Endothelial cell of umbilical vein (primary cell): Measurements from ENCODE around the gene MYO18A. TPM values are rescaled to one million over a fixed set of nuclear protein-coding genes. Genes with fewer than 3 reads are reported as not detected.

Experiments used
- BruUV-seq: library from RNA; stranded (reverse); fragments of 400-500 nt; replicated peaks from 2 replicates; lab custom pipeline; 2021; lab: Mats Ljungman, UMichigan
- CTCF ChIA-PET: fragments of 300-600, 350-600 bp; sonication (Branson Sonifier 250); formaldehyde crosslinking; loops from one replicate; lab custom pipeline; 2021; ENCODE audit warnings: antibody characterized with exemption, inconsistent platforms; lab: Charles Lee
- POLR2A ChIA-PET: fragments of 300-600, 350-600 bp; sonication (Branson Sonifier 250); formaldehyde crosslinking; loops from one replicate; lab custom pipeline; 2021; ENCODE audit warnings: antibody characterized with exemption, inconsistent platforms; lab: Charles Lee
- DNase-seq: peaks from one replicate; pipeline ENCODE4 v3.0.0-alpha.2; 2011; ENCODE audit warnings: low read depth, low spot score
- FAIRE-seq: peaks from 2 replicates; lab custom pipeline; 2011; peaks lifted over from hg19 to GRCh38; lab: Jason Lieb, UNC
- H2AFZ ChIP-seq: 2 replicates; pipeline ENCODE4 v1.6.0; 2012; ENCODE audit warnings: low read depth, low read length, control low read depth, inconsistent platforms
- H3K27ac ChIP-seq: 2 replicates; pipeline ENCODE4 v1.5.1; 2011; ENCODE audit warnings: low read depth, mild to moderate bottlenecking, control low read depth, low read length, moderate library complexity; ENCODE audit not compliant: insufficient read depth
- H3K27me3 ChIP-seq, 2 experiments: 2 replicates each; pipeline versions ENCODE4 v1.6.0 to v1.6.1; 2011; ENCODE audit warnings: low read length in 2 of 2, mixed read lengths in 1 of 2; ENCODE audit not compliant: control insufficient read depth in 2 of 2, insufficient read depth in 2 of 2
- H3K36me3 ChIP-seq, 2 experiments: 2 replicates in 1 of 2; 3 replicates in 1 of 2; pipeline ENCODE4 v1.5.1; 2011; ENCODE audit warnings: low read length in 2 of 2, mild to moderate bottlenecking in 1 of 2, moderate library complexity in 1 of 2; ENCODE audit not compliant: control insufficient read depth in 2 of 2, insufficient read depth in 2 of 2; ENCODE audit errors: extremely low read depth in 1 of 2
- H3K4me1 ChIP-seq: 3 replicates; pipeline ENCODE4 v1.5.1; 2011; ENCODE audit warnings: mild to moderate bottlenecking, low read length; ENCODE audit not compliant: control insufficient read depth, insufficient read depth; ENCODE audit errors: extremely low read depth
- H3K4me2 ChIP-seq: 2 replicates; pipeline ENCODE4 v1.6.1; 2011; ENCODE audit warnings: low read length, control low read depth, mixed read lengths; ENCODE audit not compliant: insufficient read depth
- H3K4me3 ChIP-seq, 3 experiments: fragments of 200-600 bp in 1 of 3; sonication (generic), shearing (Covaris generic) in 1 of 3; replicated peaks in 1 of 3; 2 replicates each; pipeline ENCODE4 v1.5.1; 2011 to 2016; ENCODE audit warnings: control low read depth in 3 of 3, low read length in 3 of 3, mild to moderate bottlenecking in 2 of 3, inconsistent platforms in 1 of 3, low read depth in 1 of 3, moderate library complexity in 1 of 3; ENCODE audit not compliant: insufficient read depth in 1 of 3
- H3K79me2 ChIP-seq: 2 replicates; pipeline ENCODE4 v1.6.0; 2012; ENCODE audit warnings: low read length, inconsistent platforms; ENCODE audit not compliant: control insufficient read depth, insufficient read depth
- H3K9ac ChIP-seq: replicated peaks from 2 replicates; pipeline ENCODE3; 2011; ENCODE audit warnings: low read length, control low read depth; ENCODE audit not compliant: insufficient read depth; ENCODE audit errors: extremely low read depth
- H3K9me1 ChIP-seq: replicated peaks from 3 replicates; pipeline ENCODE4 v1.6.0; 2011; ENCODE audit warnings: mild to moderate bottlenecking, low read length; ENCODE audit not compliant: control insufficient read depth, insufficient read depth; ENCODE audit errors: extremely low read depth
- H3K9me3 ChIP-seq: replicated peaks from 2 replicates; pipeline ENCODE4 v1.5.1; 2012; ENCODE audit warnings: low read length, inconsistent platforms; ENCODE audit not compliant: control insufficient read depth, insufficient read depth
- H4K20me1 ChIP-seq: replicated peaks from 2 replicates; pipeline ENCODE3; 2011; ENCODE audit warnings: mild to moderate bottlenecking, low read length; ENCODE audit not compliant: control insufficient read depth, insufficient read depth; ENCODE audit errors: extremely low read depth
- CTCF ChIP-seq, 2 donors: IDR thresholded peaks; 1 replicate in 1 of 2; 2 replicates in 1 of 2; pipeline ENCODE4 v1.5.1; 2011; ENCODE audit warnings: low read length in 2 of 2, mild to moderate bottlenecking in 2 of 2, moderate library complexity in 2 of 2, control low read depth in 1 of 2, inconsistent platforms in 1 of 2, low read depth in 1 of 2; ENCODE audit not compliant: insufficient read depth in 1 of 2; ENCODE audit errors: extremely low read depth in 1 of 2
- EZH2 ChIP-seq: IDR thresholded peaks from 2 replicates; pipeline ENCODE4 v1.6.1; 2012; ENCODE audit warnings: borderline replicate concordance, low read depth, mild to moderate bottlenecking, moderate library complexity, low read length, inconsistent platforms; ENCODE audit not compliant: severe bottlenecking
- FOS ChIP-seq: IDR thresholded peaks from 2 replicates; pipeline ENCODE4 v1.6.1; 2011; ENCODE audit warnings: mild to moderate bottlenecking, low read length, moderate library complexity, borderline replicate concordance; ENCODE audit not compliant: insufficient read depth
- GATA2 ChIP-seq: IDR thresholded peaks from 2 replicates; pipeline ENCODE4 v1.7.0; 2011; ENCODE audit warnings: low read depth, mild to moderate bottlenecking, moderate library complexity, mixed read lengths, low read length; ENCODE audit not compliant: insufficient read length, insufficient read depth
- JUN ChIP-seq: IDR thresholded peaks from 2 replicates; pipeline ENCODE4 v1.6.1; 2011; ENCODE audit warnings: borderline replicate concordance, low read depth; ENCODE audit not compliant: insufficient read length, insufficient read depth
- MAX ChIP-seq: IDR thresholded peaks from 2 replicates; pipeline ENCODE4 v1.6.1; 2011; ENCODE audit not compliant: insufficient read depth, insufficient read length
- MYC ChIP-seq: IDR thresholded peaks from one replicate; pipeline ENCODE4 v1.6.1; 2011; ENCODE audit warnings: mild to moderate bottlenecking, low read depth, low read length
- POLR2A ChIP-seq: IDR thresholded peaks from 2 replicates; pipeline ENCODE4 v1.6.1; 2012; ENCODE audit warnings: low read depth, mild to moderate bottlenecking, control low read depth, low read length
- POLR2AphosphoS5 ChIP-seq: IDR thresholded peaks from 2 replicates; pipeline ENCODE4 v1.6.1; 2012; ENCODE audit warnings: low read depth, mild to moderate bottlenecking, control low read depth, low read length, moderate library complexity; ENCODE audit not compliant: insufficient read depth
- dilution Hi-C: fragments of 300-500 bp; cut with MboI; formaldehyde crosslinking; loops from one replicate; pipeline ENCODE4 v1.15.0; 2019; ENCODE audit warnings: low sequenced_read_pairs; ENCODE audit not compliant: extremely low pct_ligation_motif_present
- intact Hi-C: fragments of 100-400 bp; cut with micrococcal nuclease; formaldehyde crosslinking; loops from one replicate; pipeline ENCODE4 v1.10.0; 2022
- polyA plus RNA-seq, 4 experiments: library from polyadenylated mRNA; depleted of rRNA in 3 of 4; stranded (reverse) in 3 of 4; unstranded in 1 of 4; fragments of >200 nt; gene quantifications; 2 replicates each; pipeline versions ENCODE4 v1.2.1 to v1.2.3, GENCODE V29; 2011 to 2012; ENCODE audit warnings: missing spikeins in 1 of 4
- total RNA-seq: library from RNA; stranded (reverse); gene quantifications from 2 replicates; pipeline ENCODE4 v1.2.3, GENCODE V29; 2021

The MYO18A gene
- total and polyA plus RNA-seq, 2 donors (not counting 3 experiments of a cell fraction or from before 2014, with no cell fraction given), result 3.9 to 28.3 TPM

GRCh38 chr17:29110372-29110757, 69.8 kb downstream of the MYO18A start:
- no peaks in the 10 kb centered on the region for H3K27me3 ChIP-seq
- no peaks in the 10 kb centered on the region for H3K79me2 ChIP-seq
- no peak overlapping the region for H3K27ac ChIP-seq
- BruUV-seq, result no TSS peak
- no peak overlapping the region for H3K4me3 ChIP-seq
- dilution Hi-C loops (no loop called here), intact Hi-C loops (loop anchor here (2.0 kb wide), 1 partner anchor 68 kb away; the partner anchor contains the start of gene PIPOX)
- no peak overlapping the region for H2AFZ ChIP-seq
- DNase-seq (no peak), FAIRE-seq (no peak)
- ChIA-PET POLR2A (no interaction called here), CTCF (interaction anchor here (0.9 to 15.8 kb wide), 5 partner anchors 14 to 384 kb away, joined by 3 to 1079 read pairs (median 5); no protein-coding TSS in a partner anchor)
- no peaks in the 10 kb centered on the region for H4K20me1 ChIP-seq
- H3K36me3 ChIP-seq, result peaks cover 0 to 11% of the 10 kb centered on the region in 2 experiments
- no peaks in the 10 kb centered on the region for H3K9me3 ChIP-seq
- no peaks in the 10 kb centered on the region for H3K9me1 ChIP-seq
- no peak overlapping the region for H3K4me2 ChIP-seq
- TF ChIP-seq POLR2A, result no peak
- TF ChIP-seq EZH2, result no peak
- TF ChIP-seq FOS, result no peak
- TF ChIP-seq MYC, result no peak
- TF ChIP-seq GATA2, result no peak
- TF ChIP-seq CTCF (IDR thresholded peaks at IDR 0.05; ENCODE audit: extremely low read depth in 1 of 2, insufficient read depth in 1 of 2, low read depth in 1 of 2, low read length in 2 of 2), result no peak
- no peak for TF ChIP-seq JUN
- TF ChIP-seq MAX, result no peak
- TF ChIP-seq POLR2AphosphoS5, result no peak
- H3K9ac ChIP-seq, result no peak overlapping the region
- H3K4me1 ChIP-seq, result peaks cover 3% of the 10 kb centered on the region
